HEK293 (cell line): ENCODE measurements around the gene ACTL6A.

Experiments
- BCL11A ChIP-seq: fragments of 450-650 bp; formaldehyde crosslinking; IDR thresholded peaks from 2 replicates; pipeline ENCODE4 v1.5.1; 2016; ENCODE audit warnings: low read depth, missing biosample characterization, missing genetic modification characterization
- ZBTB7A ChIP-seq: fragments of 450-650 bp; formaldehyde crosslinking; IDR thresholded peaks from 2 replicates; pipeline ENCODE4 v1.5.1; 2016; ENCODE audit warnings: low read depth, missing biosample characterization, missing genetic modification characterization
- ZBTB8A ChIP-seq: fragments of 450-650 bp; formaldehyde crosslinking; IDR thresholded peaks from 2 replicates; pipeline ENCODE4 v1.5.1; 2016; ENCODE audit warnings: missing biosample characterization, missing genetic modification characterization
- ZIC2 ChIP-seq: fragments of 450-650 bp; formaldehyde crosslinking; IDR thresholded peaks from 2 replicates; pipeline ENCODE4 v1.5.1; 2016; ENCODE audit warnings: missing biosample characterization, missing genetic modification characterization
- ZNF133 ChIP-seq: fragments of 450-650 bp; formaldehyde crosslinking; IDR thresholded peaks from 2 replicates; pipeline ENCODE4 v1.5.1; 2016; ENCODE audit warnings: missing biosample characterization, missing genetic modification characterization
- ZNF549 ChIP-seq: fragments of 450-650 bp; IDR thresholded peaks from 2 replicates; pipeline ENCODE4 v1.5.1; 2018; ENCODE audit warnings: missing biosample characterization, missing genetic modification characterization, mild to moderate bottlenecking, inconsistent platforms, moderate library complexity
- ZNF658 ChIP-seq: fragments of 450-650 bp; formaldehyde crosslinking; IDR thresholded peaks from 2 replicates; pipeline ENCODE4; 2016; ENCODE audit warnings: missing biosample characterization, missing genetic modification characterization
- ZNF830 ChIP-seq: fragments of 450-650 bp; IDR thresholded peaks from 2 replicates; pipeline ENCODE4 v1.5.0; 2018; ENCODE audit warnings: missing biosample characterization, missing genetic modification characterization, low read depth, mild to moderate bottlenecking, moderate library complexity
- TF ChIP-seq, protein P1 (sequence below): fragments of 450-650 bp; formaldehyde crosslinking; IDR thresholded peaks from 2 replicates; pipeline ENCODE4 v1.5.1; 2016; ENCODE audit warnings: missing biosample characterization, missing genetic modification characterization
- TF ChIP-seq, protein P2 (sequence below): fragments of 450-650 bp; formaldehyde crosslinking; IDR thresholded peaks from 2 replicates; pipeline ENCODE4 v1.5.1; 2017; ENCODE audit warnings: missing biosample characterization, missing genetic modification characterization

DNA sequence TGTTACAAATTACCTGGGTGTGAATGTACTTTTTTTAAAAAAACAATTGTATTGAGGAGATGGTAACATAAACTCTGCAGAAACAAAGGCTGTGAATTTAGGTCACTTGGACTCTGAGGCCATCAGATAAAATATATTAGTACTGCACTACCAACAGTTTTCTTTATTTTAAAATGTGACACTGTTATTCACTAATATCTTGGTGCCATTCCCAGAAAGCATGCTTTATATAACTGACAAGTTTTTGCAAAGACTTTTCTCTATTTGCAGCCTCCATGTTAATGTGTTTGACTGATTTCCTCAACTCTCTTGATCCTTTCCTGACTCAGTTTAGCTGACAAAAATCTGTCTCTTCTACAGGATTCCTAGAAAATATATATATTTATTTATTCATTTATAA is 26.5 kb upstream of the ACTL6A start:
- TF ChIP-seq ZBTB8A (tag by site-specific recombination) (no peak), ZNF830 (tag by site-specific recombination) (no peak), ZNF549 (tag by site-specific recombination) (no peak), ZIC2 (no peak), ZNF658 (tag by site-specific recombination) (no peak), BCL11A (tag by site-specific recombination) (no peak), ZNF133 (tag by site-specific recombination) (no peak), ZBTB7A (tag by site-specific recombination) (no peak)
- TF ChIP-seq, protein P1, sequence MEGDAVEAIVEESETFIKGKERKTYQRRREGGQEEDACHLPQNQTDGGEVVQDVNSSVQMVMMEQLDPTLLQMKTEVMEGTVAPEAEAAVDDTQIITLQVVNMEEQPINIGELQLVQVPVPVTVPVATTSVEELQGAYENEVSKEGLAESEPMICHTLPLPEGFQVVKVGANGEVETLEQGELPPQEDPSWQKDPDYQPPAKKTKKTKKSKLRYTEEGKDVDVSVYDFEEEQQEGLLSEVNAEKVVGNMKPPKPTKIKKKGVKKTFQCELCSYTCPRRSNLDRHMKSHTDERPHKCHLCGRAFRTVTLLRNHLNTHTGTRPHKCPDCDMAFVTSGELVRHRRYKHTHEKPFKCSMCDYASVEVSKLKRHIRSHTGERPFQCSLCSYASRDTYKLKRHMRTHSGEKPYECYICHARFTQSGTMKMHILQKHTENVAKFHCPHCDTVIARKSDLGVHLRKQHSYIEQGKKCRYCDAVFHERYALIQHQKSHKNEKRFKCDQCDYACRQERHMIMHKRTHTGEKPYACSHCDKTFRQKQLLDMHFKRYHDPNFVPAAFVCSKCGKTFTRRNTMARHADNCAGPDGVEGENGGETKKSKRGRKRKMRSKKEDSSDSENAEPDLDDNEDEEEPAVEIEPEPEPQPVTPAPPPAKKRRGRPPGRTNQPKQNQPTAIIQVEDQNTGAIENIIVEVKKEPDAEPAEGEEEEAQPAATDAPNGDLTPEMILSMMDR (tag by site-specific recombination) = no peak
- TF ChIP-seq, protein P2, sequence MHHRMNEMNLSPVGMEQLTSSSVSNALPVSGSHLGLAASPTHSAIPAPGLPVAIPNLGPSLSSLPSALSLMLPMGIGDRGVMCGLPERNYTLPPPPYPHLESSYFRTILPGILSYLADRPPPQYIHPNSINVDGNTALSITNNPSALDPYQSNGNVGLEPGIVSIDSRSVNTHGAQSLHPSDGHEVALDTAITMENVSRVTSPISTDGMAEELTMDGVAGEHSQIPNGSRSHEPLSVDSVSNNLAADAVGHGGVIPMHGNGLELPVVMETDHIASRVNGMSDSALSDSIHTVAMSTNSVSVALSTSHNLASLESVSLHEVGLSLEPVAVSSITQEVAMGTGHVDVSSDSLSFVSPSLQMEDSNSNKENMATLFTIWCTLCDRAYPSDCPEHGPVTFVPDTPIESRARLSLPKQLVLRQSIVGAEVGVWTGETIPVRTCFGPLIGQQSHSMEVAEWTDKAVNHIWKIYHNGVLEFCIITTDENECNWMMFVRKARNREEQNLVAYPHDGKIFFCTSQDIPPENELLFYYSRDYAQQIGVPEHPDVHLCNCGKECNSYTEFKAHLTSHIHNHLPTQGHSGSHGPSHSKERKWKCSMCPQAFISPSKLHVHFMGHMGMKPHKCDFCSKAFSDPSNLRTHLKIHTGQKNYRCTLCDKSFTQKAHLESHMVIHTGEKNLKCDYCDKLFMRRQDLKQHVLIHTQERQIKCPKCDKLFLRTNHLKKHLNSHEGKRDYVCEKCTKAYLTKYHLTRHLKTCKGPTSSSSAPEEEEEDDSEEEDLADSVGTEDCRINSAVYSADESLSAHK (tag by site-specific recombination) = no peak
